Measurements from ENCODE around the gene GAGE2A. TPM values are rescaled to one million over a fixed set of nuclear protein-coding genes. Genes with fewer than 3 reads are reported as not detected.
"Not testable (repeated sequence)": the region's sequence is repeated elsewhere in the genome, so short reads cannot be mapped to it uniquely, and the experiment has no call there.

The GAGE2A gene
- total RNA-seq: not detected in 2 replicates

- DNase-seq (ENCODE audit: low spot score); H3K9me3 Mint-ChIP-seq; H3K4me3 Mint-ChIP-seq (ENCODE audit: low read depth); H3K36me3 Mint-ChIP-seq (ENCODE audit: low read depth); H3K4me1 Mint-ChIP-seq (ENCODE audit: low read depth); H3K27me3 Mint-ChIP-seq (ENCODE audit: low read depth); H3K27ac Mint-ChIP-seq; intact Hi-C loops (cut with micrococcal nuclease): not testable (repeated sequence)
Measured at GRCh38 chrX:49589196-49589595, at the start of gene GAGE2A. TSS of gene GAGE2A (plus strand) at chrX:49589496. CDS start at chrX:49590651, 1,155 bp downstream.

- H3K4me1 Mint-ChIP-seq (ENCODE audit: low read depth); H3K4me3 Mint-ChIP-seq (ENCODE audit: low read depth); H3K27ac Mint-ChIP-seq; H3K27me3 Mint-ChIP-seq (ENCODE audit: low read depth); H3K9me3 Mint-ChIP-seq; DNase-seq (ENCODE audit: low spot score); H3K36me3 Mint-ChIP-seq (ENCODE audit: low read depth); intact Hi-C loops (cut with micrococcal nuclease): not testable (repeated sequence)
Measured at GRCh38 chrX:49541433-49541832, 47.9 kb upstream of the GAGE2A start, which contains the start of gene GAGE12D. TSS of gene GAGE12D (plus strand) at chrX:49541733. CDS start at chrX:49542888, 1,155 bp downstream.

- H3K4me1 Mint-ChIP-seq (ENCODE audit: low read depth); DNase-seq (ENCODE audit: low spot score); intact Hi-C loops (cut with micrococcal nuclease); H3K9me3 Mint-ChIP-seq; H3K27ac Mint-ChIP-seq; H3K36me3 Mint-ChIP-seq (ENCODE audit: low read depth); H3K4me3 Mint-ChIP-seq (ENCODE audit: low read depth); H3K27me3 Mint-ChIP-seq (ENCODE audit: low read depth): not testable (repeated sequence)
Measured at GRCh38 chrX:49550989-49551388, 38.3 kb upstream of the GAGE2A start, which contains the start of gene GAGE12E. TSS of gene GAGE12E (plus strand) at chrX:49551289. CDS start at chrX:49552444, 1,155 bp downstream.

- H3K9me3 Mint-ChIP-seq; H3K4me3 Mint-ChIP-seq (ENCODE audit: low read depth); intact Hi-C loops (cut with micrococcal nuclease); H3K27ac Mint-ChIP-seq; H3K36me3 Mint-ChIP-seq (ENCODE audit: low read depth); H3K27me3 Mint-ChIP-seq (ENCODE audit: low read depth); DNase-seq (ENCODE audit: low spot score); H3K4me1 Mint-ChIP-seq (ENCODE audit: low read depth): not testable (repeated sequence)
Measured at GRCh38 chrX:49560542-49560941, 28.8 kb upstream of the GAGE2A start, which contains the start of gene GAGE12F. TSS of gene GAGE12F (plus strand) at chrX:49560842. CDS start at chrX:49561997, 1,155 bp downstream.

GRCh38 chrX:49568728-49569127, 20.6 kb upstream of the GAGE2A start:
- intact Hi-C loops (cut with micrococcal nuclease); H3K27ac Mint-ChIP-seq; H3K4me3 Mint-ChIP-seq (ENCODE audit: low read depth); H3K36me3 Mint-ChIP-seq (ENCODE audit: low read depth); H3K9me3 Mint-ChIP-seq; DNase-seq (ENCODE audit: low spot score); H3K27me3 Mint-ChIP-seq (ENCODE audit: low read depth); H3K4me1 Mint-ChIP-seq (ENCODE audit: low read depth): not testable (repeated sequence)

- H3K27me3 Mint-ChIP-seq (ENCODE audit: low read depth); intact Hi-C loops (cut with micrococcal nuclease); H3K4me3 Mint-ChIP-seq (ENCODE audit: low read depth); H3K27ac Mint-ChIP-seq; DNase-seq (ENCODE audit: low spot score); H3K9me3 Mint-ChIP-seq; H3K36me3 Mint-ChIP-seq (ENCODE audit: low read depth); H3K4me1 Mint-ChIP-seq (ENCODE audit: low read depth): not testable (repeated sequence)
Measured at GRCh38 chrX:49569152-49569551, 20.1 kb upstream of the GAGE2A start.

GRCh38 chrX:49570100-49570499, 19.2 kb upstream of the GAGE2A start, which contains the start of gene GAGE12G:
TSS of gene GAGE12G (plus strand) at chrX:49570400. CDS start at chrX:49571555, 1,155 bp downstream.
- H3K27me3 Mint-ChIP-seq (ENCODE audit: low read depth); H3K4me3 Mint-ChIP-seq (ENCODE audit: low read depth); DNase-seq (ENCODE audit: low spot score); intact Hi-C loops (cut with micrococcal nuclease); H3K9me3 Mint-ChIP-seq; H3K27ac Mint-ChIP-seq; H3K36me3 Mint-ChIP-seq (ENCODE audit: low read depth); H3K4me1 Mint-ChIP-seq (ENCODE audit: low read depth): not testable (repeated sequence)

GRCh38 chrX:49579649-49580048, 9.6 kb upstream of the GAGE2A start, which contains the start of gene GAGE12H:
TSS of gene GAGE12H (plus strand) at chrX:49579949. CDS start at chrX:49581104, 1,155 bp downstream.
- H3K4me3 Mint-ChIP-seq (ENCODE audit: low read depth); H3K4me1 Mint-ChIP-seq (ENCODE audit: low read depth); H3K27ac Mint-ChIP-seq; DNase-seq (ENCODE audit: low spot score); H3K36me3 Mint-ChIP-seq (ENCODE audit: low read depth); H3K9me3 Mint-ChIP-seq; H3K27me3 Mint-ChIP-seq (ENCODE audit: low read depth); intact Hi-C loops (cut with micrococcal nuclease): not testable (repeated sequence)

GRCh38 chrX:49589769-49590478, 628 bp downstream of the GAGE2A start:
- H3K4me1 Mint-ChIP-seq (ENCODE audit: low read depth); H3K36me3 Mint-ChIP-seq (ENCODE audit: low read depth); H3K9me3 Mint-ChIP-seq; H3K4me3 Mint-ChIP-seq (ENCODE audit: low read depth); intact Hi-C loops (cut with micrococcal nuclease); H3K27me3 Mint-ChIP-seq (ENCODE audit: low read depth); H3K27ac Mint-ChIP-seq; DNase-seq (ENCODE audit: low spot score): not testable (repeated sequence)

GRCh38 chrX:49590488-49590887, 1.2 kb downstream of the GAGE2A start:
- H3K4me1 Mint-ChIP-seq (ENCODE audit: low read depth); H3K9me3 Mint-ChIP-seq; intact Hi-C loops (cut with micrococcal nuclease); H3K27ac Mint-ChIP-seq; H3K36me3 Mint-ChIP-seq (ENCODE audit: low read depth); H3K4me3 Mint-ChIP-seq (ENCODE audit: low read depth); DNase-seq (ENCODE audit: low spot score); H3K27me3 Mint-ChIP-seq (ENCODE audit: low read depth): not testable (repeated sequence)

- H3K27ac Mint-ChIP-seq; H3K4me3 Mint-ChIP-seq (ENCODE audit: low read depth); DNase-seq (ENCODE audit: low spot score); intact Hi-C loops (cut with micrococcal nuclease); H3K9me3 Mint-ChIP-seq; H3K27me3 Mint-ChIP-seq (ENCODE audit: low read depth); H3K36me3 Mint-ChIP-seq (ENCODE audit: low read depth); H3K4me1 Mint-ChIP-seq (ENCODE audit: low read depth): not testable (repeated sequence)
Measured at GRCh38 chrX:49598720-49599119, 9.4 kb downstream of the GAGE2A start, which contains the start of gene GAGE1. TSS of gene GAGE1 (plus strand) at chrX:49599020. CDS start at chrX:49600175, 1,155 bp downstream.

GRCh38 chrX:49610718-49611310, 21.5 kb downstream of the GAGE2A start:
- intact Hi-C loops (cut with micrococcal nuclease): no loop called here
- Mint-ChIP-seq H3K27ac (no peak overlapping the region), H3K36me3 (ENCODE audit: low read depth) (no peaks in the 10 kb centered on the region), H3K9me3 (no peaks in the 10 kb centered on the region), H3K27me3 (ENCODE audit: low read depth) (no peaks in the 10 kb centered on the region), H3K4me1 (ENCODE audit: low read depth) (no peaks in the 10 kb centered on the region), H3K4me3 (ENCODE audit: low read depth) (no peak overlapping the region)
- no peak for DNase-seq (ENCODE audit: low spot score)

GRCh38 chrX:49618574-49618973, 29.3 kb downstream of the GAGE2A start:
- Mint-ChIP-seq H3K9me3 (no peaks in the 10 kb centered on the region), H3K36me3 (ENCODE audit: low read depth) (no peaks in the 10 kb centered on the region), H3K4me3 (ENCODE audit: low read depth) (no peak overlapping the region), H3K4me1 (ENCODE audit: low read depth) (no peaks in the 10 kb centered on the region), H3K27me3 (ENCODE audit: low read depth) (no peaks in the 10 kb centered on the region), H3K27ac (no peak overlapping the region)
- intact Hi-C loops (cut with micrococcal nuclease): no loop called here
- DNase-seq (ENCODE audit: low spot score): no peak

Measured in activated T-helper 2 cell treated with anti-CD3 and anti-CD28 coated beads, Interferon-gamma antibody, Interleukin-2, Interleukin-4, amounts not matched to agents 10 μg/mL and 5 μg/mL and 100 μg/mL, durations not matched to agents 14 hours and 24 hours and 36 hours (primary cell).